NB4 (cell line): ENCODE data around the gene COASY.
"Not testable (repeated sequence)": the region's sequence is repeated elsewhere in the genome, so short reads cannot be mapped to it uniquely, and the experiment has no call there.

Experiments used
- DNase-seq: peaks from one replicate; pipeline ENCODE4 v3.0.0; 2010; ENCODE audit warnings: low read depth
- H3K4me3 ChIP-seq: one replicate; pipeline ENCODE4 v1.5.1; 2011; ENCODE audit warnings: mild to moderate bottlenecking, low read depth, low read length, moderate library complexity
- CTCF ChIP-seq: IDR thresholded peaks from one replicate; pipeline ENCODE4 v1.5.1; 2012; ENCODE audit warnings: low read depth, low read length
- MAX ChIP-seq: IDR thresholded peaks from 2 replicates; pipeline ENCODE4 v1.6.1; 2011; ENCODE audit warnings: low read depth, low read length
- MYC ChIP-seq: IDR thresholded peaks from 2 replicates; pipeline ENCODE4 v1.6.1; 2011; ENCODE audit warnings: low read depth, low read length
- POLR2A ChIP-seq: IDR thresholded peaks from 2 replicates; pipeline ENCODE4 v1.6.1; 2011; ENCODE audit warnings: mild to moderate bottlenecking; ENCODE audit not compliant: insufficient read length; ENCODE audit errors: extremely low read depth

Gene COASY

GRCh38 chr17:42553866-42554249 lies 8.1 kb upstream of the COASY start:
- DNase-seq: peak; percentile 26
- TF ChIP-seq MAX (no peak), MYC (no peak), CTCF (no peak), POLR2A (no peak)
- H3K4me3 ChIP-seq: peak overlapping the region; percentile 70

GRCh38 chr17:42554250-42555121 lies 7.5 kb upstream of the COASY start:
- no peak; the same call in 1 of the 2 replicates for TF ChIP-seq MYC
- TF ChIP-seq MAX: no peak
- TF ChIP-seq CTCF: no peak
- TF ChIP-seq POLR2A: peak; percentile 74
- DNase-seq: peak; percentile 92
- peak overlapping the region; percentile 70 for H3K4me3 ChIP-seq

GRCh38 chr17:42555122-42555622 lies 6.8 kb upstream of the COASY start:
- H3K4me3 ChIP-seq: peak overlapping the region; percentile 70
- no peak for TF ChIP-seq CTCF
- no peak for TF ChIP-seq POLR2A
- no peak for TF ChIP-seq MYC
- no peak for TF ChIP-seq MAX
- no peak for DNase-seq

GRCh38 chr17:42555961-42556617 lies 5.9 kb upstream of the COASY start:
- not testable (repeated sequence) for DNase-seq, H3K4me3 ChIP-seq

- H3K4me3 ChIP-seq: no peak overlapping the region
- TF ChIP-seq MYC: no peak
- TF ChIP-seq MAX: no peak
- DNase-seq: no peak
Measured at GRCh38 chr17:42559075-42559474, 2.9 kb upstream of the COASY start.

GRCh38 chr17:42560246-42560645 lies 1.7 kb upstream of the COASY start:
- TF ChIP-seq MAX: no peak
- no peak for TF ChIP-seq POLR2A
- TF ChIP-seq CTCF: no peak
- no peak for TF ChIP-seq MYC

More at GRCh38 chr17:42560246-42560645, 1.7 kb upstream of the COASY start:
- no peak overlapping the region for H3K4me3 ChIP-seq
- DNase-seq: no peak
